Activated gamma-delta T cell treated with anti-CD3 and anti-CD28 coated beads, Interleukin-2, amount 50 U/mL, for 16 hours (primary cell): ENCODE data around the gene NAALADL2.
"Not testable (repeated sequence)": the region's sequence is repeated elsewhere in the genome, so short reads cannot be mapped to it uniquely, and the experiment has no call there.

ENCODE experiments used
- DNase-seq: peaks from one replicate; pipeline ENCODE4 v3.0.0-alpha.2; 2020; ENCODE audit warnings: low read depth

NAALADL2 gene

GRCh38 chr3:175374705-175375104 lies 515.6 kb downstream of the NAALADL2 start:
- DNase-seq = no peak

GRCh38 chr3:175378348-175378747 lies 519.2 kb downstream of the NAALADL2 start:
- DNase-seq = no peak

- DNase-seq = no peak
Measured at GRCh38 chr3:175381685-175382084, 522.6 kb downstream of the NAALADL2 start.

- no peak for DNase-seq
Measured at GRCh38 chr3:175383371-175383770, 524.2 kb downstream of the NAALADL2 start.

GRCh38 chr3:175383813-175384212 lies 524.7 kb downstream of the NAALADL2 start:
- no peak for DNase-seq

- no peak for DNase-seq
Measured at GRCh38 chr3:175384569-175384968, 525.4 kb downstream of the NAALADL2 start.

GRCh38 chr3:175386630-175387029 lies 527.5 kb downstream of the NAALADL2 start:
- no peak for DNase-seq

GRCh38 chr3:175389560-175389959 lies 530.4 kb downstream of the NAALADL2 start:
- no peak for DNase-seq

- no peak for DNase-seq
Measured at GRCh38 chr3:175391601-175392000, 532.5 kb downstream of the NAALADL2 start.

- DNase-seq = no peak
Measured at GRCh38 chr3:175392653-175393052, 533.5 kb downstream of the NAALADL2 start.

GRCh38 chr3:175397372-175397771 lies 538.2 kb downstream of the NAALADL2 start:
- DNase-seq = no peak

GRCh38 chr3:175398676-175399075 lies 539.5 kb downstream of the NAALADL2 start:
- no peak for DNase-seq

- DNase-seq = no peak
Measured at GRCh38 chr3:175399156-175399840, 540.2 kb downstream of the NAALADL2 start.

- no peak for DNase-seq
Measured at GRCh38 chr3:175404027-175404426, 544.9 kb downstream of the NAALADL2 start.

- no peak for DNase-seq
Measured at GRCh38 chr3:175404621-175405020, 545.5 kb downstream of the NAALADL2 start.

- DNase-seq = no peak
Measured at GRCh38 chr3:175410251-175410650, 551.1 kb downstream of the NAALADL2 start.

GRCh38 chr3:175411405-175411804 lies 552.3 kb downstream of the NAALADL2 start:
- no peak for DNase-seq

GRCh38 chr3:175411946-175412345 lies 552.8 kb downstream of the NAALADL2 start:
- DNase-seq = no peak

GRCh38 chr3:175413926-175414325 lies 554.8 kb downstream of the NAALADL2 start:
- no peak for DNase-seq

- DNase-seq = no peak
Measured at GRCh38 chr3:175416600-175416999, 557.5 kb downstream of the NAALADL2 start.

- no peak for DNase-seq
Measured at GRCh38 chr3:175417426-175417825, 558.3 kb downstream of the NAALADL2 start.

GRCh38 chr3:175421902-175422301 lies 562.8 kb downstream of the NAALADL2 start:
- DNase-seq = no peak

GRCh38 chr3:175422744-175423143 lies 563.6 kb downstream of the NAALADL2 start:
- no peak for DNase-seq

GRCh38 chr3:175423848-175424247 lies 564.7 kb downstream of the NAALADL2 start:
- not testable (repeated sequence) for DNase-seq
